Endothelial cell of umbilical vein (primary cell): ENCODE data around the gene CCDC91. TPM values are rescaled to one million over a fixed set of nuclear protein-coding genes. Genes with fewer than 3 reads are reported as not detected.

Experiments
- BruUV-seq: library from RNA; stranded (reverse); fragments of 400-500 nt; replicated peaks from 2 replicates; lab custom pipeline; 2021; lab: Mats Ljungman, UMichigan
- CTCF ChIA-PET: fragments of 300-600, 350-600 bp; sonication (Branson Sonifier 250); formaldehyde crosslinking; loops from one replicate; lab custom pipeline; 2021; ENCODE audit warnings: antibody characterized with exemption, inconsistent platforms; lab: Charles Lee
- POLR2A ChIA-PET: fragments of 300-600, 350-600 bp; sonication (Branson Sonifier 250); formaldehyde crosslinking; loops from one replicate; lab custom pipeline; 2021; ENCODE audit warnings: antibody characterized with exemption, inconsistent platforms; lab: Charles Lee
- DNase-seq: peaks from one replicate; pipeline ENCODE4 v3.0.0-alpha.2; 2011; ENCODE audit warnings: low read depth, low spot score
- FAIRE-seq: peaks from 2 replicates; lab custom pipeline; 2011; peaks lifted over from hg19 to GRCh38; lab: Jason Lieb, UNC
- H2AFZ ChIP-seq: 2 replicates; pipeline ENCODE4 v1.6.0; 2012; ENCODE audit warnings: low read depth, low read length, control low read depth, inconsistent platforms
- H3K27ac ChIP-seq: 2 replicates; pipeline ENCODE4 v1.5.1; 2011; ENCODE audit warnings: low read depth, mild to moderate bottlenecking, control low read depth, low read length, moderate library complexity; ENCODE audit not compliant: insufficient read depth
- H3K27me3 ChIP-seq, 2 experiments: 2 replicates each; pipeline versions ENCODE4 v1.6.0 to v1.6.1; 2011; ENCODE audit warnings: low read length in 2 of 2, mixed read lengths in 1 of 2; ENCODE audit not compliant: control insufficient read depth in 2 of 2, insufficient read depth in 2 of 2
- H3K36me3 ChIP-seq, 2 experiments: 2 replicates in 1 of 2; 3 replicates in 1 of 2; pipeline ENCODE4 v1.5.1; 2011; ENCODE audit warnings: low read length in 2 of 2, mild to moderate bottlenecking in 1 of 2, moderate library complexity in 1 of 2; ENCODE audit not compliant: control insufficient read depth in 2 of 2, insufficient read depth in 2 of 2; ENCODE audit errors: extremely low read depth in 1 of 2
- H3K4me1 ChIP-seq: 3 replicates; pipeline ENCODE4 v1.5.1; 2011; ENCODE audit warnings: mild to moderate bottlenecking, low read length; ENCODE audit not compliant: control insufficient read depth, insufficient read depth; ENCODE audit errors: extremely low read depth
- H3K4me2 ChIP-seq: 2 replicates; pipeline ENCODE4 v1.6.1; 2011; ENCODE audit warnings: low read length, control low read depth, mixed read lengths; ENCODE audit not compliant: insufficient read depth
- H3K4me3 ChIP-seq, 3 experiments: fragments of 200-600 bp in 1 of 3; sonication (generic), shearing (Covaris generic) in 1 of 3; replicated peaks in 1 of 3; 2 replicates each; pipeline ENCODE4 v1.5.1; 2011 to 2016; ENCODE audit warnings: control low read depth in 3 of 3, low read length in 3 of 3, mild to moderate bottlenecking in 2 of 3, inconsistent platforms in 1 of 3, low read depth in 1 of 3, moderate library complexity in 1 of 3; ENCODE audit not compliant: insufficient read depth in 1 of 3
- H3K79me2 ChIP-seq: 2 replicates; pipeline ENCODE4 v1.6.0; 2012; ENCODE audit warnings: low read length, inconsistent platforms; ENCODE audit not compliant: control insufficient read depth, insufficient read depth
- H3K9ac ChIP-seq: replicated peaks from 2 replicates; pipeline ENCODE3; 2011; ENCODE audit warnings: low read length, control low read depth; ENCODE audit not compliant: insufficient read depth; ENCODE audit errors: extremely low read depth
- H3K9me1 ChIP-seq: replicated peaks from 3 replicates; pipeline ENCODE4 v1.6.0; 2011; ENCODE audit warnings: mild to moderate bottlenecking, low read length; ENCODE audit not compliant: control insufficient read depth, insufficient read depth; ENCODE audit errors: extremely low read depth
- H3K9me3 ChIP-seq: replicated peaks from 2 replicates; pipeline ENCODE4 v1.5.1; 2012; ENCODE audit warnings: low read length, inconsistent platforms; ENCODE audit not compliant: control insufficient read depth, insufficient read depth
- H4K20me1 ChIP-seq: replicated peaks from 2 replicates; pipeline ENCODE3; 2011; ENCODE audit warnings: mild to moderate bottlenecking, low read length; ENCODE audit not compliant: control insufficient read depth, insufficient read depth; ENCODE audit errors: extremely low read depth
- CTCF ChIP-seq, 2 donors: IDR thresholded peaks; 1 replicate in 1 of 2; 2 replicates in 1 of 2; pipeline ENCODE4 v1.5.1; 2011; ENCODE audit warnings: low read length in 2 of 2, mild to moderate bottlenecking in 2 of 2, moderate library complexity in 2 of 2, control low read depth in 1 of 2, inconsistent platforms in 1 of 2, low read depth in 1 of 2; ENCODE audit not compliant: insufficient read depth in 1 of 2; ENCODE audit errors: extremely low read depth in 1 of 2
- EZH2 ChIP-seq: IDR thresholded peaks from 2 replicates; pipeline ENCODE4 v1.6.1; 2012; ENCODE audit warnings: borderline replicate concordance, low read depth, mild to moderate bottlenecking, moderate library complexity, low read length, inconsistent platforms; ENCODE audit not compliant: severe bottlenecking
- FOS ChIP-seq: IDR thresholded peaks from 2 replicates; pipeline ENCODE4 v1.6.1; 2011; ENCODE audit warnings: mild to moderate bottlenecking, low read length, moderate library complexity, borderline replicate concordance; ENCODE audit not compliant: insufficient read depth
- GATA2 ChIP-seq: IDR thresholded peaks from 2 replicates; pipeline ENCODE4 v1.7.0; 2011; ENCODE audit warnings: low read depth, mild to moderate bottlenecking, moderate library complexity, mixed read lengths, low read length; ENCODE audit not compliant: insufficient read length, insufficient read depth
- JUN ChIP-seq: IDR thresholded peaks from 2 replicates; pipeline ENCODE4 v1.6.1; 2011; ENCODE audit warnings: borderline replicate concordance, low read depth; ENCODE audit not compliant: insufficient read length, insufficient read depth
- MYC ChIP-seq: IDR thresholded peaks from one replicate; pipeline ENCODE4 v1.6.1; 2011; ENCODE audit warnings: mild to moderate bottlenecking, low read depth, low read length
- POLR2A ChIP-seq: IDR thresholded peaks from 2 replicates; pipeline ENCODE4 v1.6.1; 2012; ENCODE audit warnings: low read depth, mild to moderate bottlenecking, control low read depth, low read length
- POLR2AphosphoS5 ChIP-seq: IDR thresholded peaks from 2 replicates; pipeline ENCODE4 v1.6.1; 2012; ENCODE audit warnings: low read depth, mild to moderate bottlenecking, control low read depth, low read length, moderate library complexity; ENCODE audit not compliant: insufficient read depth
- dilution Hi-C: fragments of 300-500 bp; cut with MboI; formaldehyde crosslinking; loops from one replicate; pipeline ENCODE4 v1.15.0; 2019; ENCODE audit warnings: low sequenced_read_pairs; ENCODE audit not compliant: extremely low pct_ligation_motif_present
- intact Hi-C: fragments of 100-400 bp; cut with micrococcal nuclease; formaldehyde crosslinking; loops from one replicate; pipeline ENCODE4 v1.10.0; 2022
- polyA plus RNA-seq, 4 experiments: library from polyadenylated mRNA; depleted of rRNA in 3 of 4; stranded (reverse) in 3 of 4; unstranded in 1 of 4; fragments of >200 nt; gene quantifications; 2 replicates each; pipeline versions ENCODE4 v1.2.1 to v1.2.3, GENCODE V29; 2011 to 2012; ENCODE audit warnings: missing spikeins in 1 of 4
- total RNA-seq: library from RNA; stranded (reverse); gene quantifications from 2 replicates; pipeline ENCODE4 v1.2.3, GENCODE V29; 2021
- TF ChIP-seq, protein P1 (sequence below): IDR thresholded peaks from 2 replicates; pipeline ENCODE4 v1.6.1; 2011; ENCODE audit not compliant: insufficient read depth, insufficient read length

CCDC91 gene
- total and polyA plus RNA-seq, 2 donors (not counting 3 experiments of a cell fraction or from before 2014, with no cell fraction given): 3.8 to 10.5 TPM

DNA sequence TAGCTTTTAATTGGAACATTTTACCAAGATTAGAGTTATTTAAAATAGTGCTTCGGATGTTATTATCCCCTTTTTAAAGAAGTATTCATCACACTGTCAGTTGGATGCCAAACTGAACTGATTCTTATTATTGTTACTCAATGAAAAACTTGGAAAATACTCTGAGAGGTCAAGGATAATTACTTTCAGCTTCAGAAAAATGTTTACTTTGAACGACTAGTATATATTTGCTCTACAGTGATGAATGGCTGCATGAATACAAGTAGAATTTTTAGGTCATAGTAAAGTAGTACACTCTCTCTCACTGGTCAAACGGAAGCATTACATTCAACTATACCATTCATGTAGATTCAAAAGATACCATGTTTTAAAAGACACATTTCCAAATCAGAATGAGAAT, 269.2 kb downstream of the CCDC91 start:
- no TSS peak for BruUV-seq
- H3K9me3 ChIP-seq: no peaks in the 10 kb centered on the region
- CTCF ChIA-PET: interaction anchor here (0.8 to 0.9 kb wide), 2 partner anchors 16 to 67 kb away, joined by 3 read pairs; no protein-coding TSS in a partner anchor
- dilution Hi-C loops (no loop called here), intact Hi-C loops (no loop called here)
- H3K36me3 ChIP-seq: no peaks in the 10 kb centered on the region
- DNase-seq (no peak), FAIRE-seq (no peak)
- no peaks in the 10 kb centered on the region for H3K27me3 ChIP-seq
- peaks cover 2% of the 10 kb centered on the region for H3K9me1 ChIP-seq
- H2AFZ ChIP-seq: no peak overlapping the region
- no peak for TF ChIP-seq POLR2AphosphoS5
- TF ChIP-seq FOS: no peak
- TF ChIP-seq POLR2A: no peak
- no peak for TF ChIP-seq CTCF (IDR thresholded peaks at IDR 0.05; ENCODE audit: extremely low read depth in 1 of 2, insufficient read depth in 1 of 2, low read depth in 1 of 2, low read length in 2 of 2)
- TF ChIP-seq EZH2: no peak
- TF ChIP-seq JUN: no peak
- TF ChIP-seq, protein P1, sequence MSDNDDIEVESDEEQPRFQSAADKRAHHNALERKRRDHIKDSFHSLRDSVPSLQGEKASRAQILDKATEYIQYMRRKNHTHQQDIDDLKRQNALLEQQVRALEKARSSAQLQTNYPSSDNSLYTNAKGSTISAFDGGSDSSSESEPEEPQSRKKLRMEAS: no peak
- no peak for TF ChIP-seq MYC
- no peak for TF ChIP-seq GATA2
- no peak overlapping the region for H3K4me2 ChIP-seq
- H4K20me1 ChIP-seq: no peaks in the 10 kb centered on the region
- H3K79me2 ChIP-seq: no peaks in the 10 kb centered on the region
- no peak overlapping the region for H3K4me3 ChIP-seq
- POLR2A ChIA-PET: no interaction called here
- no peaks in the 10 kb centered on the region for H3K4me1 ChIP-seq
- no peak overlapping the region for H3K9ac ChIP-seq
- H3K27ac ChIP-seq: no peak overlapping the region
